ENCODE data around the gene KCNQ1. TPM values are rescaled to one million over a fixed set of nuclear protein-coding genes. Genes with fewer than 3 reads are reported as not detected.
A peak's percentile ranks its signal among the peaks of the same experiment; 100 is the strongest.

The KCNQ1 gene
- total RNA-seq, 1 experiment from 2014 or later, result 2.3 TPM

- H3K9me3 ChIP-seq (ENCODE audit: control insufficient read depth, low read depth, low read length), result no peaks in the 10 kb centered on the region
- no peak overlapping the region for H3K9ac ChIP-seq (ENCODE audit: extremely low read depth, insufficient read length, low read length)
- Mint-ChIP-seq H3K27me3 (ENCODE audit: low read depth) (peaks cover 37% of the 10 kb centered on the region), H3K4me1 (peaks cover 76 to 81% of the 10 kb centered on the region in 2 experiments), H3K4me3 (peak overlapping the region in 1 of 2 experiments; percentile 51; a peak in 3 of 5 replicates), H3K9me3 (peaks cover 10 to 12% of the 10 kb centered on the region in 2 experiments), H3K36me3 (ENCODE audit: insufficient read depth in 1 of 3, low read depth in 3 of 3) (peaks cover 0 to 36% (median 16%) of the 10 kb centered on the region in 3 experiments; a peak in 6 of 7 replicates), H3K27ac (no peak overlapping the region)
- no peak overlapping the region for H2BK15ac ChIP-seq (ENCODE audit: low read depth, low read length)
- peaks cover 27% of the 10 kb centered on the region for H3K4me1 ChIP-seq (ENCODE audit: insufficient read depth, low read length)
- no peak overlapping the region for H2BK20ac ChIP-seq (ENCODE audit: low read depth, low read length, poor library complexity, severe bottlenecking)
- no peak overlapping the region for H2BK12ac ChIP-seq (ENCODE audit: insufficient read length, low read depth, low read length)
- no peak overlapping the region for H4K8ac ChIP-seq (replicated peaks; ENCODE audit: insufficient read length, low read depth, low read length)
- no peak overlapping the region for H2AK5ac ChIP-seq (ENCODE audit: insufficient read length, low read length)
- no peaks in the 10 kb centered on the region for H4K20me1 ChIP-seq (ENCODE audit: control insufficient read depth, insufficient read depth, insufficient read length)
- no CpG with 5 or more reads among the region's 5 CpGs for WGBS (ENCODE audit: extremely low coverage, insufficient read length, low lambda C conversion rate)
- H3K4ac ChIP-seq (ENCODE audit: low read depth, low read length), result no peak overlapping the region
- no peak overlapping the region for H2BK120ac ChIP-seq (ENCODE audit: low read depth, low read length, poor library complexity, severe bottlenecking)
- no peak overlapping the region for H3K4me2 ChIP-seq (ENCODE audit: insufficient read depth, insufficient read length, low read length)
- H3K79me1 ChIP-seq (ENCODE audit: insufficient read depth, low read depth, low read length, poor library complexity, severe bottlenecking), result no peaks in the 10 kb centered on the region
- H3K56ac ChIP-seq (ENCODE audit: insufficient read length, low read depth, low read length), result no peak overlapping the region
- no peak overlapping the region for H4K5ac ChIP-seq (ENCODE audit: insufficient read length, low read depth, low read length)
- TF ChIP-seq, protein P1, sequence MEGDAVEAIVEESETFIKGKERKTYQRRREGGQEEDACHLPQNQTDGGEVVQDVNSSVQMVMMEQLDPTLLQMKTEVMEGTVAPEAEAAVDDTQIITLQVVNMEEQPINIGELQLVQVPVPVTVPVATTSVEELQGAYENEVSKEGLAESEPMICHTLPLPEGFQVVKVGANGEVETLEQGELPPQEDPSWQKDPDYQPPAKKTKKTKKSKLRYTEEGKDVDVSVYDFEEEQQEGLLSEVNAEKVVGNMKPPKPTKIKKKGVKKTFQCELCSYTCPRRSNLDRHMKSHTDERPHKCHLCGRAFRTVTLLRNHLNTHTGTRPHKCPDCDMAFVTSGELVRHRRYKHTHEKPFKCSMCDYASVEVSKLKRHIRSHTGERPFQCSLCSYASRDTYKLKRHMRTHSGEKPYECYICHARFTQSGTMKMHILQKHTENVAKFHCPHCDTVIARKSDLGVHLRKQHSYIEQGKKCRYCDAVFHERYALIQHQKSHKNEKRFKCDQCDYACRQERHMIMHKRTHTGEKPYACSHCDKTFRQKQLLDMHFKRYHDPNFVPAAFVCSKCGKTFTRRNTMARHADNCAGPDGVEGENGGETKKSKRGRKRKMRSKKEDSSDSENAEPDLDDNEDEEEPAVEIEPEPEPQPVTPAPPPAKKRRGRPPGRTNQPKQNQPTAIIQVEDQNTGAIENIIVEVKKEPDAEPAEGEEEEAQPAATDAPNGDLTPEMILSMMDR (conservative IDR thresholded peaks at IDR 0.05), result no peak
- DNase-seq, result no peak
- no peak overlapping the region for H3T11ph ChIP-seq (ENCODE audit: low read length)
- H3K14ac ChIP-seq (ENCODE audit: insufficient read depth, low read length), result no peak overlapping the region
- H2AFZ ChIP-seq (ENCODE audit: low read length), result no peak overlapping the region
- no peaks in the 10 kb centered on the region for H3K27me3 ChIP-seq (ENCODE audit: insufficient read depth, low read length)
- H3K23me2 ChIP-seq (ENCODE audit: insufficient read length, low read depth, low read length, poor library complexity, severe bottlenecking), result peaks cover 7% of the 10 kb centered on the region
- no peak overlapping the region for H4K91ac ChIP-seq (ENCODE audit: insufficient read length, low read depth, low read length)
- H3K27ac ChIP-seq (ENCODE audit: insufficient read length, low read depth, low read length), result no peak overlapping the region
- no peaks in the 10 kb centered on the region; the same call in 1 of the 2 replicates for H3K79me2 ChIP-seq (ENCODE audit: insufficient read depth, low read length)
- no peak overlapping the region for H3K18ac ChIP-seq (ENCODE audit: insufficient read length, low read depth, low read length)
- H2BK5ac ChIP-seq (ENCODE audit: insufficient read length, low read length), result no peak overlapping the region
- H3K23ac ChIP-seq (ENCODE audit: insufficient read length, low read depth, low read length), result no peak overlapping the region
Measured at GRCh38 chr11:2696455-2696854, 251.6 kb downstream of the KCNQ1 start.

Data from H9 (cell line).